Activated effector memory CD4-positive, alpha-beta T cell treated with Interleukin-2 at 50 U/mL for 16 hours (primary cell): Measurements from ENCODE around the gene BCAS1.

Source experiments
- DNase-seq: peaks from one replicate; pipeline ENCODE4 v3.0.0-alpha.2; 2020

Gene BCAS1, protein sequence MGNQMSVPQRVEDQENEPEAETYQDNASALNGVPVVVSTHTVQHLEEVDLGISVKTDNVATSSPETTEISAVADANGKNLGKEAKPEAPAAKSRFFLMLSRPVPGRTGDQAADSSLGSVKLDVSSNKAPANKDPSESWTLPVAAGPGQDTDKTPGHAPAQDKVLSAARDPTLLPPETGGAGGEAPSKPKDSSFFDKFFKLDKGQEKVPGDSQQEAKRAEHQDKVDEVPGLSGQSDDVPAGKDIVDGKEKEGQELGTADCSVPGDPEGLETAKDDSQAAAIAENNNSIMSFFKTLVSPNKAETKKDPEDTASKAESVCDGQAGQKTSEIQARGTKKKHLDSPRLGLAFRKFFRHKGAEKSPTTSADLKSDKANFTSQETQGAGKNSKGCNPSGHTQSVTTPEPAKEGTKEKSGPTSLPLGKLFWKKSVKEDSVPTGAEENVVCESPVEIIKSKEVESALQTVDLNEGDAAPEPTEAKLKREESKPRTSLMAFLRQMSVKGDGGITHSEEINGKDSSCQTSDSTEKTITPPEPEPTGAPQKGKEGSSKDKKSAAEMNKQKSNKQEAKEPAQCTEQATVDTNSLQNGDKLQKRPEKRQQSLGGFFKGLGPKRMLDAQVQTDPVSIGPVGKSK

DNA sequence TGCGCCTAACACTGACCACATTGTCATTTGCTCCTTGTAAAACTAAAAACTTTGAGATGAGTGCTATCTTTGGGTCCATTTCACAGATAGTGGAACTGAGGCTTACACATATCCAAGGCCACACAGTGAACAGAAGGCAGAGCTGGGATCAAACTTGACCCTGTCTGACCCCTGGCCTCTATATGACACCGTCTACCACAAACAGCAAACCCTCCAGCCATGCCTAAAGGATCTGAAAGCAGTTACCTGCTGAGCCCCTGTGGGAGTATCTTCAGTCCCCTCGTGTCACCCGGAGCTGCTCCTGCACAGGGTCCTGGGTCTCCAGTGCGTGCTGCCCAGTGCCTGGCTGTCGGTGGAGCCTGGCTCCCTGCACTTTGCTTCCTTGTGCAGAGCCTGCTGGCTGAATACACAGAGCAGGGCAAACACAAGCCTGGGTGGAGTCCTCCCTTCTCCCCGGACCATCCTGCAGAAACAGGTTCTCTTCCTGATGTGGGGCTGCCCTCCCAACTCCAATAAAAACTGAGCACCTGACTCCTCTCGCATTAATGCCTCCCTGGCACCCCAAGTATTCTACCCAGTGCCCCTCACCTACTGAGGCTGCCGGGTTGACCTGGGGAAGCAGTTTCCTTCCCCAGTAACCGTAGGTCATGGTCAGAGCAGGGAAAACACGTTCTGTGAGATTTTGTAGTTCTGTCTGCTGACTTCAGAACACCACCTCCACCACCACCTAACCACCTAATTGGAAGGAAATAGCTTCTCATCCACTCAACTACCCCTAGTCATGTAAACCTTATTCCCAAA, at the start of gene BCAS1:
BCAS1 (minus strand) TSS at position 408 of the 801 bp plus-strand sequence. CDS start 11,876 bp downstream, outside the sequence.
- no peak for DNase-seq

GRCh38 chr20:54119744-54120143, 49.4 kb upstream of the BCAS1 start:
- no peak for DNase-seq

DNA sequence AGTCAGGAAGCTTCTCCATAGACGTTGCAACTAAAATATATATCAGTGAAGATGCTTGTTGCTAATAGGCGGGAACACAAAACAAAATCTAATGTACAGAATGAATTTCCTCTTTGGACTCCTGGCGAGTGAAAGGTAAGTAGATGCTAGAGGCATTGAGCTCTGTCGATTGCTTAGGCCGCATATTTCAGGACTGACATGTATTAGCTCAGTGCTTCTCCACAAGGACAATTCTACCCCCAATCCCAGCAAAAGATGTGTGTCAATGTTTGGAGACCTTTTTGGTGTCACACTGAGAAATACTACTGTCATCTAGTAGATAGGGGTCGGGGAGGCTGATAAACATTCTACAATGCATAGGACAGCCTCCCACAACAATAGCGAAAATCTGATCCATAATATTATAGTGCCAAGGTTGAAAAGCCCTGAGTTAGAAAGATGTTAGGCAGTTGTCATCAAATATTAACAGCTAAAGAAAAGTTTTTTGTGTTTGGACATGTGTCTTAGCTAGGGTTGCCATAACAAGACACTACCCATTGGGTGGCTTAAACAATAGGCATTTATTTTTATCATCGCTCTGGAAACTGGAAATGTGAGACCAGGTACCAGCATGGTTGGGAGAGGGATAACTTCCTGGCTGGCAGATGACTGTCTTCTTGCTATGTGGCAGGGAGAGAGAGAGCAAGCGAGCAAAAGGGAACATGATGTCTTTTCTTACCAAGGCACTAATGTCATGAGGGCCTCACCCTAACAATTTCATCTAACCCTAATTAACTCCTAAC, 48.0 kb upstream of the BCAS1 start:
- DNase-seq: no peak

GRCh38 chr20:54116550-54117235, 46.3 kb upstream of the BCAS1 start:
- DNase-seq: no peak

DNA sequence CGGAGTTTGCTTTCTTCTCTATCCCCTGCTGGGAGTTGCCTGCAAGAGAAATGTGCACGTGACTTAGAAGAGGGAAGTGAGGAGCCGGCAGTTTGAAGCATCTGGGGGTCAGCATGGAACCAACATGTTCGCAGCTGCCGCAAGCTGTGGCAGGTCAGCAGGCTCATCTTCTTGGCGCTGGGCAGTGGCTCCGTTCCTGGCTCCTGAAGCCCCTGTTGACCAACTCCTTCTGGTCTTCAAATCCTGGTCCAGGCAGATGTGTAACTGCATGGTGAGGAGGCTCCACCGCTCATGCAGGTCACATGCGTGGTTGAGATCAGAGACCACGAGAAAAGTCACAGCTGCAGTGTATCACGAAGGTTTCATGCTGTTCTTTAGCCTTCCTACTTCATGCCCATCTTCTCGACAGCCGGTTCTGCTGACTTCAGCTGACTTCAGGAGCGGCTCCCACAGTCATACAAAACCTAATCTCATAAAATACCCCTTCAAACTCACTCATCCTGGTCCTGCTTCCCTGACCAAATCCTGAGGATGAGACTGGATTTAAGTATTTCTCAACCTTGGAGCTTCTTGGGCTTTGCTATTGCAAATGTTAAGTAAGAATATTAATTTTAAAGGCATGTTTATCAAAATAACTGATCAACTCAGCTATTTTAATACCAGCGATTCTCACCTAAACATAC, 44.9 kb upstream of the BCAS1 start:
- no peak for DNase-seq

- DNase-seq: no peak
Measured at GRCh38 chr20:54114109-54114508, 43.7 kb upstream of the BCAS1 start.

DNA sequence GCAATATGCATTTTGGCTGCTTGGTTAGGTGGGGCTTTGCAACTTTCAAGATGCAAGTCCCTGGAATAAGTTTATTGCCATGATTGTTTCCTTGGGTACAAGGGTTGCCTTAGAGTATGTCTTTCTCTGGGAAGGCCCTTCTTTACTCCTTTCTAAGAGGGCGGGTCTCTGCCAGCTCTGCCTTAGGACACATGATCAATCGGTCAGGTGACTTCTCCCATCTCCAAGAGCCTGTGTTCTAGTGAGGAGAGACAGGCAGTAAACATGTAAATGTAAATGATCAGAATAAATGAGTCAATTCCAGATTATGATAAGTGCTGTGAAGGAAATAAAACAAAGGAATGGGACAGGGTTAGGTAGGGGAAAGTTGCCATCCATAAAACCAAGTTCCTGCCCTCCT, 43.2 kb upstream of the BCAS1 start:
- DNase-seq: no peak

DNA sequence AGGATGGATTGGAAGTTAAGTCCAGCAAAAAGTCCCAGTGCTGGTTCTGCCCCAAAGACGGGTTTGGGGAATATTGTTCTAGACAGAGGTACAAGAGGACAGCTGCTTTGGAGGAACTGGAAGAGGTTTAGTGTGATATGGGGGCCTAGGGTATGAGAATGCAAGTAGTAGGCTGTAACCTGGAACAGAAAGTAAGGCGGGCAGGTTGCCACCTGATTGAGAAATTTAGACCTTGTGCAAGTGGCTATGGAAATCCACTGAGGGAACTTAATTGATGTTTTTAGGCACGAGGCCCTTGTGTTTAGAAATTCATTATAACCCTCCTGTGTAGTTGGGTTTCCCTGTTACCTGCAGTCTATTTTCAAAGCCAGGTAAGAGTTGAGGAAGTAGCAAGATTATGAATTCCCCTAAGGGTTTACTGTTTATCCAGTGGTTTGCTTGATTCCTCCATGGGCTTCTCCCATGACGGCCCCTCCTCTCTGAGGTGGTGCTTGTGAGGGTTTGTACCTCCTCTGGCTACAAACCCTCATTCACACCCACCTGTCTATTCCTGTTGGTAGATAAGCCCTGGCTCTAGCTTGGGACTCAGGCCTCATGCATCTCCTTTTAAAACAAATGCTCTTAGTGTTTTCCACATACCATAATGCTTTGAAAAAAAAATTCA, 42.0 kb upstream of the BCAS1 start:
- DNase-seq: no peak

DNA sequence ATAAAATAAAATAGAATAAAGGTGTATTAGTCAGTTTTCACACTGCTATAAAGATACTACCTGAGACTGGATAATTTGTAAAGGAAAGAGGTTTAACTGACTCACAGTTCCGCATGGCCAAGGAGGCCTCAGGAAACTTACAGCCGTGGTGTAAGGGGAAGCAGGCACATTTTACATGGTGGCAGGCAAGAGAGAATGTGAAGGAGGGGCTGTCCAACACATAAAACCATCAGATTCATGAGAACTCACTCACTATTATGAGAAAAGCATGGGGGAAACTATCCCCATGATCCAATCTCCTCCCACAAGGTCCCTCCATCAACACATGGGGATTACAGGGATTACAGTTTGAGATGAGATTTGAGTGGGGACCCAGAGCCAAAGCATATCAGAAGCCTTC, 41.1 kb upstream of the BCAS1 start:
- DNase-seq: no peak

- no peak for DNase-seq
Measured at GRCh38 chr20:54110457-54110856, 40.1 kb upstream of the BCAS1 start.

- DNase-seq: no peak
Measured at GRCh38 chr20:54110041-54110440, 39.6 kb upstream of the BCAS1 start.

GRCh38 chr20:54108817-54109216, 38.4 kb upstream of the BCAS1 start:
- DNase-seq: no peak

GRCh38 chr20:54108326-54108642, 37.9 kb upstream of the BCAS1 start:
- no peak for DNase-seq

- no peak for DNase-seq
Measured at GRCh38 chr20:54107600-54108325, 37.4 kb upstream of the BCAS1 start.

GRCh38 chr20:54107181-54107580, 36.8 kb upstream of the BCAS1 start:
- DNase-seq: no peak

GRCh38 chr20:54106162-54106561, 35.8 kb upstream of the BCAS1 start:
- no peak for DNase-seq

DNA sequence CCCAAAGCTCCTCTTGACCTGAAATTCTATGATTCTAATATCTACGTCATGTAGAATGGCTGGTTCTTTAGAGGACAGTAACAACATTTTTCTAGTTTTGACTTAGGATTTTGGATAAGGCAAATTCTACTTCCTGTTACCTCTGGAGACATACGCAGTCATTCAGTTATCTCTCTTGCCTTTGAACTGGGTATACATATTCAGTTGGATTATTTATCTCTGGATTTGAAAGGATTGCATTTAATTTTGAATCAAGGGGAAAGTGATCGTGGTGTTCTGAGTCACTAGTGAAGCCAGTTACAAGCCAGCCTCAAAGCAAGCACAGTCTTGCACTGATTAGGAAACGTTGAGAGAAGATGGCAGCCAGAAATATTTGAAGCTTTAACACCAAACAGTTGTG, 35.3 kb upstream of the BCAS1 start:
- no peak for DNase-seq

GRCh38 chr20:54104781-54105180, 34.4 kb upstream of the BCAS1 start:
- no peak for DNase-seq

DNA sequence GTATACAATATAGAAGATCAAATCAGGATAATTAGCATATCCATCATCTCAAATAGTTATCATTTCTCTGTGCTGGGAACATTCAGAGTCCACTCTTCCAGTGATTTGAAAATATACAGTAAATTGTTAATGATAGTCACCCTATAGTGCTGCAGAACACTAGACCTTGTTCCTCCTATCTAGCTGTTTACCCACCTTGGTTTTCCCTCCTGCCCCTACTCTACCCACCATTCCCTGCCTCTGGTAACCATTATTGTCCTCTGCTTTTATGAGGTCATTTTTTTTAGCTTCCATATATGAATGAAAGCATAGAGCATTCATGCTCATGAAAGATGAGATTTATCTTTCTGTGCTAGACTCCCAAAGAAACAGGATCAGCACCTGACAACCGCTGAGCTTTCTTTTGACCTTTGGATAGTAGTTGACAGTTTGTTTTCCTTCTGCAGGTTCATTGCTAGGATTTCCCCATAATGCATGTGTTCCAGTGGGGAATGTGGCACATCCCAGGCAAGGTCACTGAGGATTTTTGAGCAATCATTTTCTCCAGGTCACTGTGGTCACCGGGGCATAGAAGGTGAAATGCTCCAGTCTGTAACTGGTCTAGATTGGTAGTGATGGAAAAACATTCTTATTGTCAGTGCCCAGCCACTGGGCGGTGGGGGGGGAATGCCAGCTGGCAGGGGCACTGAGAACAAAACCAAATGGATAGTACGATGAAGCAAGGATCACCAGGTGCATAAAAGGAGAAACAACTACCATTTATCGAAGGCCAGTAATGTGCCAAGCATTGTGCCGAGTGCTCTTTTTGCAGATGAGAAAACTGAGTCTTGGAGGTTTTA, 33.6 kb upstream of the BCAS1 start:
- DNase-seq: no peak
